ENCODE data around the gene PRR5L.

Gene PRR5L

GRCh38 chr11:36426226-36426848 lies 130.2 kb downstream of the PRR5L start:
- TF ChIP-seq, protein P1, sequence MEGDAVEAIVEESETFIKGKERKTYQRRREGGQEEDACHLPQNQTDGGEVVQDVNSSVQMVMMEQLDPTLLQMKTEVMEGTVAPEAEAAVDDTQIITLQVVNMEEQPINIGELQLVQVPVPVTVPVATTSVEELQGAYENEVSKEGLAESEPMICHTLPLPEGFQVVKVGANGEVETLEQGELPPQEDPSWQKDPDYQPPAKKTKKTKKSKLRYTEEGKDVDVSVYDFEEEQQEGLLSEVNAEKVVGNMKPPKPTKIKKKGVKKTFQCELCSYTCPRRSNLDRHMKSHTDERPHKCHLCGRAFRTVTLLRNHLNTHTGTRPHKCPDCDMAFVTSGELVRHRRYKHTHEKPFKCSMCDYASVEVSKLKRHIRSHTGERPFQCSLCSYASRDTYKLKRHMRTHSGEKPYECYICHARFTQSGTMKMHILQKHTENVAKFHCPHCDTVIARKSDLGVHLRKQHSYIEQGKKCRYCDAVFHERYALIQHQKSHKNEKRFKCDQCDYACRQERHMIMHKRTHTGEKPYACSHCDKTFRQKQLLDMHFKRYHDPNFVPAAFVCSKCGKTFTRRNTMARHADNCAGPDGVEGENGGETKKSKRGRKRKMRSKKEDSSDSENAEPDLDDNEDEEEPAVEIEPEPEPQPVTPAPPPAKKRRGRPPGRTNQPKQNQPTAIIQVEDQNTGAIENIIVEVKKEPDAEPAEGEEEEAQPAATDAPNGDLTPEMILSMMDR (IDR thresholded peaks at IDR 0.05; ENCODE audit: low read depth, low read length, poor library complexity, severe bottlenecking): no peak
- no peaks in the 10 kb centered on the region for H3K36me3 ChIP-seq (ENCODE audit: control insufficient read depth, low read length)
- H3K4me1 ChIP-seq (ENCODE audit: control insufficient read depth, low read length): no peaks in the 10 kb centered on the region
- no peak overlapping the region for H3K4me2 ChIP-seq (ENCODE audit: low read length)
- H3K9me3 ChIP-seq (ENCODE audit: control insufficient read depth, insufficient read depth, low read length): no peaks in the 10 kb centered on the region
- H4K20me1 ChIP-seq (ENCODE audit: control insufficient read depth, insufficient read depth, low read depth, low read length): no peaks in the 10 kb centered on the region
- no peak overlapping the region for H3K27ac ChIP-seq (ENCODE audit: low read depth, low read length)
- H3K79me2 ChIP-seq (ENCODE audit: control insufficient read depth, low read length): no peaks in the 10 kb centered on the region
- no peaks in the 10 kb centered on the region for H3K9me2 ChIP-seq (replicated peaks; ENCODE audit: control insufficient read depth, low read length)
- no peaks in the 10 kb centered on the region for H3K27me3 ChIP-seq (ENCODE audit: control insufficient read depth, low read length)
- no peaks in the 10 kb centered on the region for H3F3A ChIP-seq (ENCODE audit: control insufficient read depth, insufficient read depth)
- no peak overlapping the region for H3K4me3 ChIP-seq (ENCODE audit: low read length)

- Histone ChIP-seq H3F3A (ENCODE audit: control insufficient read depth, insufficient read depth) (no peaks in the 10 kb centered on the region), H3K9me3 (ENCODE audit: control insufficient read depth, insufficient read depth, low read length) (no peaks in the 10 kb centered on the region), H3K4me2 (ENCODE audit: low read length) (no peak overlapping the region), H4K20me1 (ENCODE audit: control insufficient read depth, insufficient read depth, low read depth, low read length) (no peaks in the 10 kb centered on the region), H3K27me3 (ENCODE audit: control insufficient read depth, low read length) (no peaks in the 10 kb centered on the region), H3K79me2 (ENCODE audit: control insufficient read depth, low read length) (no peaks in the 10 kb centered on the region), H3K36me3 (ENCODE audit: control insufficient read depth, low read length) (no peaks in the 10 kb centered on the region), H3K27ac (ENCODE audit: low read depth, low read length) (no peak overlapping the region), H3K4me1 (ENCODE audit: control insufficient read depth, low read length) (no peaks in the 10 kb centered on the region), H3K9me2 (replicated peaks; ENCODE audit: control insufficient read depth, low read length) (no peaks in the 10 kb centered on the region), H3K4me3 (ENCODE audit: low read length) (no peak overlapping the region)
- no peak for TF ChIP-seq EZH2phosphoT487 (IDR thresholded peaks at IDR 0.05; ENCODE audit: borderline replicate concordance, low read length)
- TF ChIP-seq, protein P1 (IDR thresholded peaks at IDR 0.05; ENCODE audit: low read depth, low read length, poor library complexity, severe bottlenecking): no peak
Measured at GRCh38 chr11:36427079-36427478, 131.0 kb downstream of the PRR5L start.

GRCh38 chr11:36427876-36428275 lies 131.8 kb downstream of the PRR5L start:
- Histone ChIP-seq H3K36me3 (ENCODE audit: control insufficient read depth, low read length) (no peaks in the 10 kb centered on the region), H3K4me1 (ENCODE audit: control insufficient read depth, low read length) (no peaks in the 10 kb centered on the region), H3K27ac (ENCODE audit: low read depth, low read length) (no peak overlapping the region), H3K79me2 (ENCODE audit: control insufficient read depth, low read length) (no peaks in the 10 kb centered on the region), H3K9me2 (replicated peaks; ENCODE audit: control insufficient read depth, low read length) (no peaks in the 10 kb centered on the region), H3K4me3 (ENCODE audit: low read length) (no peak overlapping the region), H3K27me3 (ENCODE audit: control insufficient read depth, low read length) (no peaks in the 10 kb centered on the region), H3K9me3 (ENCODE audit: control insufficient read depth, insufficient read depth, low read length) (no peaks in the 10 kb centered on the region), H3F3A (ENCODE audit: control insufficient read depth, insufficient read depth) (no peaks in the 10 kb centered on the region), H3K4me2 (ENCODE audit: low read length) (no peak overlapping the region), H4K20me1 (ENCODE audit: control insufficient read depth, insufficient read depth, low read depth, low read length) (no peaks in the 10 kb centered on the region)
- TF ChIP-seq EZH2phosphoT487 (IDR thresholded peaks at IDR 0.05; ENCODE audit: borderline replicate concordance, low read length): no peak
- TF ChIP-seq, protein P1 (IDR thresholded peaks at IDR 0.05; ENCODE audit: low read depth, low read length, poor library complexity, severe bottlenecking): no peak
